Muscle of back (tissue), 11 donors: ENCODE data around the gene CTPS1. TPM values are rescaled to one million over a fixed set of nuclear protein-coding genes. Genes with fewer than 3 reads are reported as not detected.

ENCODE experiments used
- DNase-seq, 3 donors: peaks; one replicate each; pipeline versions ENCODE4 v3.0.0 to v3.0.0-alpha.2; 2013
- polyA plus RNA-seq, 10 donors: library from polyadenylated mRNA; unstranded; fragments of 120-200 nt; gene quantifications; one replicate each; pipeline ENCODE4 v1.2.1, GENCODE V29; 2013; ENCODE audit not compliant: insufficient read length in 10 of 10

The CTPS1 gene
- polyA plus RNA-seq, 10 donors, result 16.2 to 30.3 (median 19.1) TPM

- DNase-seq, result no peak
These were observed 42.9 kb downstream of the CTPS1 start for GRCh38 chr1:41022424-41022823.

GRCh38 chr1:41023279-41023990 lies 43.9 kb downstream of the CTPS1 start:
- no peak for DNase-seq

GRCh38 chr1:41024953-41025352 lies 45.5 kb downstream of the CTPS1 start:
- DNase-seq, result no peak

- DNase-seq, result no peak
These were observed 46.7 kb downstream of the CTPS1 start for GRCh38 chr1:41025979-41026819.

- no peak for DNase-seq
These were observed 48.6 kb downstream of the CTPS1 start for GRCh38 chr1:41028034-41028642.

GRCh38 chr1:41030872-41031616 lies 51.5 kb downstream of the CTPS1 start:
- no peak for DNase-seq

GRCh38 chr1:41032147-41032546 lies 52.7 kb downstream of the CTPS1 start:
- no peak for DNase-seq

- DNase-seq, result no peak
These were observed 53.8 kb downstream of the CTPS1 start for GRCh38 chr1:41033272-41033671.

- no peak for DNase-seq
These were observed 57.8 kb downstream of the CTPS1 start for GRCh38 chr1:41037116-41037903.

- DNase-seq, result no peak
These were observed 58.6 kb downstream of the CTPS1 start for GRCh38 chr1:41038110-41038509.

- no peak for DNase-seq
These were observed 62.2 kb downstream of the CTPS1 start for GRCh38 chr1:41041614-41042270.

GRCh38 chr1:41044187-41044586 lies 64.7 kb downstream of the CTPS1 start:
- DNase-seq, result no peak

- DNase-seq, result peak; percentile 16 to 29 (median 22)
These were observed 66.2 kb downstream of the CTPS1 start for GRCh38 chr1:41045740-41046139.

GRCh38 chr1:41046347-41046775 lies 66.9 kb downstream of the CTPS1 start:
- no peak for DNase-seq

- no peak for DNase-seq
These were observed 69.0 kb downstream of the CTPS1 start for GRCh38 chr1:41048540-41048939.

GRCh38 chr1:41051022-41051421 lies 71.5 kb downstream of the CTPS1 start:
- no peak for DNase-seq

- peak in 1 of 3 donors; percentile 26 for DNase-seq
These were observed 73.8 kb downstream of the CTPS1 start for GRCh38 chr1:41053316-41053715.

- no peak for DNase-seq
These were observed 77.4 kb downstream of the CTPS1 start for GRCh38 chr1:41056907-41057306.
